ENCODE results near the gene PDE10A. TPM values are rescaled to one million over a fixed set of nuclear protein-coding genes. Genes with fewer than 3 reads are reported as not detected.

Gene PDE10A
- total and polyA plus RNA-seq, 9 of the 15 experiments (the other 6 are each of a cell fraction or from before 2014, with no cell fraction given), result 0.04 TPM; not detected in 8

DNA sequence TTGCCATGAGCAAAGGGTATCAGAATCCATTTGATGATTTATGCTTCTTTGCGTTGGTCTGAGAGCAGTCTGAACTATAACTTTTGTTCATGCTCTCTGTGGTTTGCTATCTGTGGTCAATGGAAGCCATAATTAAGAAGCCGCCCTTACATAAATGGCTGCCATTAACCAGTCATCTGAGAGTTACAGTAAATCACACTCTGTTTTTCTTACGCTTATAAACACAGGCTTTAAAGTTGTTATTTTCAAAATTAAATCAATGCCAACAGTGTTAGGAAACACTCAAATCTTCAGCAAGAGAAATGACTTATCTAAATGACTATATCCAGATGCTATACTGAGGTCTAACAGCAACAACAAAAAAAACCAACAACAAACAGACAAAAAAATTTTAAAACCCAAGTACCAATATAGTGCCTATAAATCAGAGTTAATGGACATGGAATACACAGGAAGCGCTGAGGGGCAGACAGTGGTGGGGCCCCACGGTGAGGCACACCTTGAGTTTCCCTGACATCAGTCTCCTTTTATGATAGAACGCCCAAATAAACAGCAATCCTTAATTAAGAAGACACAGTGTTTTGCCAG, 245.7 kb downstream of the PDE10A start (continued):
- TF ChIP-seq, protein P1, sequence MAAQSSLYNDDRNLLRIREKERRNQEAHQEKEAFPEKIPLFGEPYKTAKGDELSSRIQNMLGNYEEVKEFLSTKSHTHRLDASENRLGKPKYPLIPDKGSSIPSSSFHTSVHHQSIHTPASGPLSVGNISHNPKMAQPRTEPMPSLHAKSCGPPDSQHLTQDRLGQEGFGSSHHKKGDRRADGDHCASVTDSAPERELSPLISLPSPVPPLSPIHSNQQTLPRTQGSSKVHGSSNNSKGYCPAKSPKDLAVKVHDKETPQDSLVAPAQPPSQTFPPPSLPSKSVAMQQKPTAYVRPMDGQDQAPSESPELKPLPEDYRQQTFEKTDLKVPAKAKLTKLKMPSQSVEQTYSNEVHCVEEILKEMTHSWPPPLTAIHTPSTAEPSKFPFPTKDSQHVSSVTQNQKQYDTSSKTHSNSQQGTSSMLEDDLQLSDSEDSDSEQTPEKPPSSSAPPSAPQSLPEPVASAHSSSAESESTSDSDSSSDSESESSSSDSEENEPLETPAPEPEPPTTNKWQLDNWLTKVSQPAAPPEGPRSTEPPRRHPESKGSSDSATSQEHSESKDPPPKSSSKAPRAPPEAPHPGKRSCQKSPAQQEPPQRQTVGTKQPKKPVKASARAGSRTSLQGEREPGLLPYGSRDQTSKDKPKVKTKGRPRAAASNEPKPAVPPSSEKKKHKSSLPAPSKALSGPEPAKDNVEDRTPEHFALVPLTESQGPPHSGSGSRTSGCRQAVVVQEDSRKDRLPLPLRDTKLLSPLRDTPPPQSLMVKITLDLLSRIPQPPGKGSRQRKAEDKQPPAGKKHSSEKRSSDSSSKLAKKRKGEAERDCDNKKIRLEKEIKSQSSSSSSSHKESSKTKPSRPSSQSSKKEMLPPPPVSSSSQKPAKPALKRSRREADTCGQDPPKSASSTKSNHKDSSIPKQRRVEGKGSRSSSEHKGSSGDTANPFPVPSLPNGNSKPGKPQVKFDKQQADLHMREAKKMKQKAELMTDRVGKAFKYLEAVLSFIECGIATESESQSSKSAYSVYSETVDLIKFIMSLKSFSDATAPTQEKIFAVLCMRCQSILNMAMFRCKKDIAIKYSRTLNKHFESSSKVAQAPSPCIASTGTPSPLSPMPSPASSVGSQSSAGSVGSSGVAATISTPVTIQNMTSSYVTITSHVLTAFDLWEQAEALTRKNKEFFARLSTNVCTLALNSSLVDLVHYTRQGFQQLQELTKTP (IDR thresholded peaks at IDR 0.05; ENCODE audit: low read depth in 1 of 2, partially characterized antibody in 2 of 2), result no peak
- TF ChIP-seq NR3C1 (CRISPR knock-in tag; IDR thresholded peaks at IDR 0.05) (no peak), HMG20A (CRISPR knock-in tag; conservative IDR thresholded peaks at IDR 0.05) (no peak)

DNA sequence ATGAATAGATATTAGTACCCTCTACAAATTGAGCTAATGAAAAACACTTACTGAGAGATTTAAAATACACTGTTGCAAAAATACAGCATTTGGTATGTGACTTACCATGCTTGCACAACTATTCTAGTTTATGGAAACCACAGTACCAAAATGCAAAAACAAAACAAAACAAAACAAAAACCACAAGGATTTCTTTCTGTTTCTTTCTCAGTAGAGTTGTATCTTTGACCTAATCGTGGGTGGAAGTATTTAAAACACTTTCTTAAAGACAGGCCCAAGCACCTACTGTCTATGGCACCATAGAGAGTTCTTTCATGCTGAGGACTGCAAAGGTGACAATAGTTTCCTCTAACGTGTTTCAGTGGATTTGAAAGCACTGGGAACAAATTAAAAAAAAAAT, 258.3 kb downstream of the PDE10A start:
- Histone ChIP-seq H3K27me3 (ENCODE audit: control insufficient read depth in 2 of 2, insufficient read depth in 2 of 2, low read length in 2 of 2) (no peaks in the 10 kb centered on the region), H3K4me3 (no peak overlapping the region), H3K27ac (ENCODE audit: extremely low read depth, low read depth, low read length) (no peak overlapping the region), H3K9me3 (replicated peaks; ENCODE audit: control insufficient read depth, insufficient read depth, low read depth, low read length) (peaks cover 4% of the 10 kb centered on the region), H2AFZ (ENCODE audit: low read depth, low read length) (no peak overlapping the region), H4K20me1 (replicated peaks; ENCODE audit: control insufficient read depth, insufficient read depth, low read length) (no peaks in the 10 kb centered on the region), H3K9ac (ENCODE audit: insufficient read depth in 1 of 2, low read depth in 2 of 2, low read length in 2 of 2) (no peak overlapping the region), H3K4me2 (ENCODE audit: insufficient read depth, low read length) (no peak overlapping the region), H3K36me3 (ENCODE audit: control insufficient read depth, insufficient read depth, low read length) (no peaks in the 10 kb centered on the region), H3K79me2 (ENCODE audit: control insufficient read depth, insufficient read depth, low read length) (no peaks in the 10 kb centered on the region), H3K4me1 (replicated peaks in 1 of 2; ENCODE audit: control insufficient read depth in 2 of 2, insufficient read depth in 2 of 2, low read length in 2 of 2) (no peaks in the 10 kb centered on the region), H3K9me1 (ENCODE audit: control insufficient read depth, insufficient read depth, low read length) (no peaks in the 10 kb centered on the region)
- ATAC-seq, result no peak
- no peak for FAIRE-seq
- 0% methylated on average over 2 of the region's 2 CpGs for WGBS (ENCODE audit: insufficient coverage, low coverage, missing lambda C conversion rate)
- intact Hi-C loops (cut with micrococcal nuclease) (no loop called here), in situ Hi-C loops (cut with MboI) (no loop called here)
- CTCF ChIA-PET (ENCODE audit: low intra/inter-chr PET ratio), result no interaction called here
- DNase-seq (ENCODE audit: extremely low read depth in 1 of 4, low spot score in 3 of 4), result no peak
- BruUV-seq (replicated peaks), result no TSS peak
- POLR2A ChIA-PET, result no interaction called here
- no peak for TF ChIP-seq NFIC (IDR thresholded peaks at IDR 0.05)
- TF ChIP-seq, protein P2, sequence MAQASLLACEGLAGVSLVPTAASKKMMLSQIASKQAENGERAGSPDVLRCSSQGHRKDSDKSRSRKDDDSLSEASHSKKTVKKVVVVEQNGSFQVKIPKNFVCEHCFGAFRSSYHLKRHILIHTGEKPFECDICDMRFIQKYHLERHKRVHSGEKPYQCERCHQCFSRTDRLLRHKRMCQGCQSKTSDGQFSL (CRISPR knock-in tag; IDR thresholded peaks at IDR 0.05), result no peak
- TF ChIP-seq, protein P2 (tag; IDR thresholded peaks at IDR 0.05), result no peak
- TF ChIP-seq COPS2 (conservative IDR thresholded peaks at IDR 0.05), result no peak
- TF ChIP-seq MTA2 (IDR thresholded peaks at IDR 0.05; ENCODE audit: low read depth), result no peak
- no peak for TF ChIP-seq ZNF354B (CRISPR knock-in tag; IDR thresholded peaks at IDR 0.05)
- TF ChIP-seq ZNF134 (CRISPR knock-in tag; conservative IDR thresholded peaks at IDR 0.05), result no peak
- TF ChIP-seq, protein P3, sequence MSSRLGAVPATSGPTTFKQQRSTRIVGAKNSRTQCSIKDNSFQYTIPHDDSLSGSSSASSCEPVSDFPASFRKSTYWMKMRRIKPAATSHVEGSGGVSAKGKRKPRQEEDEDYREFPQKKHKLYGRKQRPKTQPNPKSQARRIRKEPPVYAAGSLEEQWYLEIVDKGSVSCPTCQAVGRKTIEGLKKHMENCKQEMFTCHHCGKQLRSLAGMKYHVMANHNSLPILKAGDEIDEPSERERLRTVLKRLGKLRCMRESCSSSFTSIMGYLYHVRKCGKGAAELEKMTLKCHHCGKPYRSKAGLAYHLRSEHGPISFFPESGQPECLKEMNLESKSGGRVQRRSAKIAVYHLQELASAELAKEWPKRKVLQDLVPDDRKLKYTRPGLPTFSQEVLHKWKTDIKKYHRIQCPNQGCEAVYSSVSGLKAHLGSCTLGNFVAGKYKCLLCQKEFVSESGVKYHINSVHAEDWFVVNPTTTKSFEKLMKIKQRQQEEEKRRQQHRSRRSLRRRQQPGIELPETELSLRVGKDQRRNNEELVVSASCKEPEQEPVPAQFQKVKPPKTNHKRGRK (tag; IDR thresholded peaks at IDR 0.05), result no peak
- TF ChIP-seq GATAD2B (IDR thresholded peaks at IDR 0.05; ENCODE audit: borderline replicate concordance), result no peak
- no peak for TF ChIP-seq NR3C1 (CRISPR knock-in tag; IDR thresholded peaks at IDR 0.05)
- TF ChIP-seq ZNF561 (CRISPR knock-in tag; conservative IDR thresholded peaks at IDR 0.05), result no peak
- no peak for TF ChIP-seq ZSCAN32 (CRISPR knock-in tag; IDR thresholded peaks at IDR 0.05)
- no peak for TF ChIP-seq TGIF2 (CRISPR knock-in tag; IDR thresholded peaks at IDR 0.05)
- no peak for TF ChIP-seq EHMT2 (IDR thresholded peaks at IDR 0.05)
- no peak for TF ChIP-seq HDGF (IDR thresholded peaks at IDR 0.05)
- no peak for TF ChIP-seq ZSCAN29 (IDR thresholded peaks at IDR 0.05)
